ENCODE data around the gene RALGPS1.

The RALGPS1 gene

GRCh38 chr9:127076860-127077643 is 162.5 kb downstream of the RALGPS1 start:
- no peaks in the 10 kb centered on the region for H3K9me3 ChIP-seq (replicated peaks; ENCODE audit: low read length)
- no peaks in the 10 kb centered on the region for H3K4me1 ChIP-seq (ENCODE audit: control insufficient read depth, insufficient read depth, low read length)
- no peak overlapping the region for H3K4me2 ChIP-seq (ENCODE audit: low read length)
- no peaks in the 10 kb centered on the region for H3K36me3 ChIP-seq (ENCODE audit: insufficient read depth, low read length)
- peaks cover 21% of the 10 kb centered on the region for H3K27me3 ChIP-seq (ENCODE audit: control insufficient read depth, insufficient read depth, low read length)
- H3K9ac ChIP-seq (ENCODE audit: low read depth, low read length): no peak overlapping the region
- no peak overlapping the region for H3K4me3 ChIP-seq (ENCODE audit: low read length)

GRCh38 chr9:127077644-127077946 is 163.0 kb downstream of the RALGPS1 start:
- Histone ChIP-seq H3K9ac (ENCODE audit: low read depth, low read length) (no peak overlapping the region), H3K27me3 (ENCODE audit: control insufficient read depth, insufficient read depth, low read length) (peaks cover 21% of the 10 kb centered on the region), H3K4me2 (ENCODE audit: low read length) (no peak overlapping the region), H3K36me3 (ENCODE audit: insufficient read depth, low read length) (no peaks in the 10 kb centered on the region), H3K4me3 (ENCODE audit: low read length) (no peak overlapping the region), H3K9me3 (replicated peaks; ENCODE audit: low read length) (no peaks in the 10 kb centered on the region), H3K4me1 (ENCODE audit: control insufficient read depth, insufficient read depth, low read length) (no peaks in the 10 kb centered on the region)

- Histone ChIP-seq H3K9ac (ENCODE audit: low read depth, low read length) (no peak overlapping the region), H3K4me3 (ENCODE audit: low read length) (no peak overlapping the region), H3K4me1 (ENCODE audit: control insufficient read depth, insufficient read depth, low read length) (no peaks in the 10 kb centered on the region), H3K36me3 (ENCODE audit: insufficient read depth, low read length) (no peaks in the 10 kb centered on the region), H3K9me3 (replicated peaks; ENCODE audit: low read length) (no peaks in the 10 kb centered on the region), H3K27me3 (ENCODE audit: control insufficient read depth, insufficient read depth, low read length) (peaks cover 21% of the 10 kb centered on the region), H3K4me2 (ENCODE audit: low read length) (no peak overlapping the region)
These were observed 163.8 kb downstream of the RALGPS1 start for GRCh38 chr9:127078336-127078735.

GRCh38 chr9:127078988-127079387 is 164.4 kb downstream of the RALGPS1 start:
- H3K9ac ChIP-seq (ENCODE audit: low read depth, low read length): no peak overlapping the region
- H3K36me3 ChIP-seq (ENCODE audit: insufficient read depth, low read length): no peaks in the 10 kb centered on the region
- no peaks in the 10 kb centered on the region for H3K4me1 ChIP-seq (ENCODE audit: control insufficient read depth, insufficient read depth, low read length)
- H3K9me3 ChIP-seq (replicated peaks; ENCODE audit: low read length): no peaks in the 10 kb centered on the region
- H3K4me2 ChIP-seq (ENCODE audit: low read length): no peak overlapping the region
- no peak overlapping the region for H3K4me3 ChIP-seq (ENCODE audit: low read length)
- peaks cover 21% of the 10 kb centered on the region for H3K27me3 ChIP-seq (ENCODE audit: control insufficient read depth, insufficient read depth, low read length)

GRCh38 chr9:127079446-127080140 is 165.0 kb downstream of the RALGPS1 start:
- Histone ChIP-seq H3K27me3 (ENCODE audit: control insufficient read depth, insufficient read depth, low read length) (peaks cover 21% of the 10 kb centered on the region), H3K4me2 (ENCODE audit: low read length) (no peak overlapping the region), H3K36me3 (ENCODE audit: insufficient read depth, low read length) (no peaks in the 10 kb centered on the region), H3K9me3 (replicated peaks; ENCODE audit: low read length) (no peaks in the 10 kb centered on the region), H3K4me3 (ENCODE audit: low read length) (no peak overlapping the region), H3K9ac (ENCODE audit: low read depth, low read length) (no peak overlapping the region), H3K4me1 (ENCODE audit: control insufficient read depth, insufficient read depth, low read length) (no peaks in the 10 kb centered on the region)

GRCh38 chr9:127081250-127082185 is 166.9 kb downstream of the RALGPS1 start:
- no peaks in the 10 kb centered on the region for H3K9me3 ChIP-seq (replicated peaks; ENCODE audit: low read length)
- no peak overlapping the region for H3K4me3 ChIP-seq (ENCODE audit: low read length)
- H3K36me3 ChIP-seq (ENCODE audit: insufficient read depth, low read length): no peaks in the 10 kb centered on the region
- no peak overlapping the region for H3K9ac ChIP-seq (ENCODE audit: low read depth, low read length)
- peaks cover 24% of the 10 kb centered on the region for H3K27me3 ChIP-seq (ENCODE audit: control insufficient read depth, insufficient read depth, low read length)
- no peaks in the 10 kb centered on the region for H3K4me1 ChIP-seq (ENCODE audit: control insufficient read depth, insufficient read depth, low read length)
- H3K4me2 ChIP-seq (ENCODE audit: low read length): no peak overlapping the region

- Histone ChIP-seq H3K4me3 (ENCODE audit: low read length) (no peak overlapping the region), H3K9me3 (replicated peaks; ENCODE audit: low read length) (no peaks in the 10 kb centered on the region), H3K9ac (ENCODE audit: low read depth, low read length) (no peak overlapping the region), H3K27me3 (ENCODE audit: control insufficient read depth, insufficient read depth, low read length) (peaks cover 10% of the 10 kb centered on the region), H3K4me2 (ENCODE audit: low read length) (no peak overlapping the region), H3K4me1 (ENCODE audit: control insufficient read depth, insufficient read depth, low read length) (no peaks in the 10 kb centered on the region), H3K36me3 (ENCODE audit: insufficient read depth, low read length) (no peaks in the 10 kb centered on the region)
These were observed 168.8 kb downstream of the RALGPS1 start for GRCh38 chr9:127083138-127083980.

GRCh38 chr9:127084076-127085039 is 169.8 kb downstream of the RALGPS1 start:
- Histone ChIP-seq H3K4me3 (ENCODE audit: low read length) (no peak overlapping the region), H3K9me3 (replicated peaks; ENCODE audit: low read length) (no peaks in the 10 kb centered on the region), H3K4me1 (ENCODE audit: control insufficient read depth, insufficient read depth, low read length) (no peaks in the 10 kb centered on the region), H3K9ac (ENCODE audit: low read depth, low read length) (no peak overlapping the region), H3K36me3 (ENCODE audit: insufficient read depth, low read length) (no peaks in the 10 kb centered on the region), H3K27me3 (ENCODE audit: control insufficient read depth, insufficient read depth, low read length) (peaks cover 4% of the 10 kb centered on the region), H3K4me2 (ENCODE audit: low read length) (no peak overlapping the region)

- no peaks in the 10 kb centered on the region for H3K36me3 ChIP-seq (ENCODE audit: insufficient read depth, low read length)
- H3K4me3 ChIP-seq (ENCODE audit: low read length): no peak overlapping the region
- H3K27me3 ChIP-seq (ENCODE audit: control insufficient read depth, insufficient read depth, low read length): peaks cover 4% of the 10 kb centered on the region
- no peak overlapping the region for H3K9ac ChIP-seq (ENCODE audit: low read depth, low read length)
- H3K4me1 ChIP-seq (ENCODE audit: control insufficient read depth, insufficient read depth, low read length): no peaks in the 10 kb centered on the region
- no peaks in the 10 kb centered on the region for H3K9me3 ChIP-seq (replicated peaks; ENCODE audit: low read length)
- H3K4me2 ChIP-seq (ENCODE audit: low read length): no peak overlapping the region
These were observed 170.6 kb downstream of the RALGPS1 start for GRCh38 chr9:127085186-127085585.

- H3K9ac ChIP-seq (ENCODE audit: low read depth, low read length): no peak overlapping the region
- no peaks in the 10 kb centered on the region for H3K36me3 ChIP-seq (ENCODE audit: insufficient read depth, low read length)
- H3K4me1 ChIP-seq (ENCODE audit: control insufficient read depth, insufficient read depth, low read length): no peaks in the 10 kb centered on the region
- H3K4me2 ChIP-seq (ENCODE audit: low read length): no peak overlapping the region
- H3K4me3 ChIP-seq (ENCODE audit: low read length): no peak overlapping the region
- no peaks in the 10 kb centered on the region for H3K9me3 ChIP-seq (replicated peaks; ENCODE audit: low read length)
- peaks cover 4% of the 10 kb centered on the region for H3K27me3 ChIP-seq (ENCODE audit: control insufficient read depth, insufficient read depth, low read length)
These were observed 172.2 kb downstream of the RALGPS1 start for GRCh38 chr9:127086771-127087170.
